ENCODE results near the gene RFLNA.

DNA sequence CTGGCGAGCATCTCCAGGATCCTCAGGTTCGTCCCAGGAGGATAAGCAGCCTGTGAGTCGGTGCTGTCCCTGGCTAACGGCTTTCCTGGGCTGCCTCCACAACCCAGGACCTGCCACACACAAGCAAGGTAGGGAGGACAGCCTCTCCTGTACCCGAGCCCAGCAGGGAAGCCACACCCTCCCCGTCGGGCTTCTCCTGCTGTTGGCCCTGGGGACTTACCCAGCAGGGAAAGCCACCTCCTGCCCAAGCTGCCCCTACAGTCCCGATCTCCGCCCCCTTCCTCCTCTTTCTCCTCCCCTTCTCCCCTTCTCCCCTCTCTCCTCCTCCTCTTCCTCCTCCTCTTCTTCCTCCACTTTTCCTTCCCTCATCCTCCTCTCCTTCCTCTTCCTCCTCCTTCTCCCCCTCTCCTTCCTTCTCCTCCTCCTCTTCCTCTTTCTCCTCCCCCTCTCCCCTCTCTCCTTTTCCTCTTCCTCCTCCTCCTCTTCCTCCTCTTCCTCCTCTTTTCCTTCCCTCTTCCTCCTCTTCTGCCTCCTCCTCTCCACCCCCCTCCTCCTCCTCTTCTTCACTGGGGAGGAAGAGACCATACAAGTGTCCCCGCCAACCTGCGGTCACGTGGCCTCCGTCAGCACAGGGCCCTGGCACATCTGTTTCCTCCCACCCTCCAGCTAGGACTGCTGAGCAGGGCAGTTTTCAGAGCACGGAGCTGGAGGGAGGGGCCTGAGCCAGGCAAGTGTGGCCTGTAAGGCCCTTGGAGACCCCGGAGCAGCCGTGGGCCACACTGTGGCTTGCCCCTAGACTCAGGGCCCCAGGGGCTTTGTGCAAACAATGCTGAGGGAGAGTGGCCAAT lies 17.3 kb upstream of the RFLNA start:
- TF ChIP-seq, protein P1, sequence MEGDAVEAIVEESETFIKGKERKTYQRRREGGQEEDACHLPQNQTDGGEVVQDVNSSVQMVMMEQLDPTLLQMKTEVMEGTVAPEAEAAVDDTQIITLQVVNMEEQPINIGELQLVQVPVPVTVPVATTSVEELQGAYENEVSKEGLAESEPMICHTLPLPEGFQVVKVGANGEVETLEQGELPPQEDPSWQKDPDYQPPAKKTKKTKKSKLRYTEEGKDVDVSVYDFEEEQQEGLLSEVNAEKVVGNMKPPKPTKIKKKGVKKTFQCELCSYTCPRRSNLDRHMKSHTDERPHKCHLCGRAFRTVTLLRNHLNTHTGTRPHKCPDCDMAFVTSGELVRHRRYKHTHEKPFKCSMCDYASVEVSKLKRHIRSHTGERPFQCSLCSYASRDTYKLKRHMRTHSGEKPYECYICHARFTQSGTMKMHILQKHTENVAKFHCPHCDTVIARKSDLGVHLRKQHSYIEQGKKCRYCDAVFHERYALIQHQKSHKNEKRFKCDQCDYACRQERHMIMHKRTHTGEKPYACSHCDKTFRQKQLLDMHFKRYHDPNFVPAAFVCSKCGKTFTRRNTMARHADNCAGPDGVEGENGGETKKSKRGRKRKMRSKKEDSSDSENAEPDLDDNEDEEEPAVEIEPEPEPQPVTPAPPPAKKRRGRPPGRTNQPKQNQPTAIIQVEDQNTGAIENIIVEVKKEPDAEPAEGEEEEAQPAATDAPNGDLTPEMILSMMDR (conservative IDR thresholded peaks at IDR 0.05 in 1 of 2, IDR thresholded peaks at IDR 0.05 in 1 of 2; ENCODE audit: extremely low read depth in 1 of 2, insufficient read depth in 1 of 2, low read depth in 1 of 2, low read length in 2 of 2): no peak
- no peak for TF ChIP-seq EZH2 (IDR thresholded peaks at IDR 0.05; ENCODE audit: borderline replicate concordance, low read length)
